HG03565 (cell line): ENCODE measurements around the gene TGFBR3.
"Not testable (repeated sequence)": the region's sequence is repeated elsewhere in the genome, so short reads cannot be mapped to it uniquely, and the experiment has no call there.

Source experiments
- ATAC-seq: cut with Tn5 transposase; IDR thresholded peaks from one replicate; pipeline ENCODE4 v1.9.1; 2021; ENCODE audit warnings: mild to moderate bottlenecking, moderate library complexity; ENCODE audit not compliant: unreplicated experiment

The TGFBR3 gene

GRCh38 chr1:91851130-91852010, 34.6 kb downstream of the TGFBR3 start:
- ATAC-seq = no peak

- no peak for ATAC-seq
These were observed 35.2 kb downstream of the TGFBR3 start for GRCh38 chr1:91850708-91851107.

DNA sequence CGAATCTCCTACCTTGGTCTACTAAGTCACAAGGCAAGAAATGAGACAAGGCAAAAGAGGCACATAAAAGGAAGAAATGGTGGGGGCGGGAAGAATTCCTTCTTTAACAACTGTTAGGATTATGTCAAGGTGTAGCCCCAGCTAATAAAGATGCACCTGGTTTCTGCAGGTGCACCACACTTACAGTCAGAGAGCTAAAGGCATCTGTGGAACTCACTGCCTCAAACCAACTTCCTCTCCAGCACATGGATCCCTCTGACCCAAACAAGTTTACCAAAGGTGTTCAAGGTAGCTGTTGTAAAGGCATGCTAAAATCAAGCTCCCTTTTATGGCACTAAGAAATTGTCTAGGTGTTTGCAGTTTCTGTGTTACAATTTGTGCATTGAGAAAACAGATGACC, 38.1 kb downstream of the TGFBR3 start:
- no peak for ATAC-seq

- no peak for ATAC-seq
These were observed 39.3 kb downstream of the TGFBR3 start for GRCh38 chr1:91846639-91847013.

GRCh38 chr1:91846007-91846638, 39.8 kb downstream of the TGFBR3 start:
- ATAC-seq = no peak

DNA sequence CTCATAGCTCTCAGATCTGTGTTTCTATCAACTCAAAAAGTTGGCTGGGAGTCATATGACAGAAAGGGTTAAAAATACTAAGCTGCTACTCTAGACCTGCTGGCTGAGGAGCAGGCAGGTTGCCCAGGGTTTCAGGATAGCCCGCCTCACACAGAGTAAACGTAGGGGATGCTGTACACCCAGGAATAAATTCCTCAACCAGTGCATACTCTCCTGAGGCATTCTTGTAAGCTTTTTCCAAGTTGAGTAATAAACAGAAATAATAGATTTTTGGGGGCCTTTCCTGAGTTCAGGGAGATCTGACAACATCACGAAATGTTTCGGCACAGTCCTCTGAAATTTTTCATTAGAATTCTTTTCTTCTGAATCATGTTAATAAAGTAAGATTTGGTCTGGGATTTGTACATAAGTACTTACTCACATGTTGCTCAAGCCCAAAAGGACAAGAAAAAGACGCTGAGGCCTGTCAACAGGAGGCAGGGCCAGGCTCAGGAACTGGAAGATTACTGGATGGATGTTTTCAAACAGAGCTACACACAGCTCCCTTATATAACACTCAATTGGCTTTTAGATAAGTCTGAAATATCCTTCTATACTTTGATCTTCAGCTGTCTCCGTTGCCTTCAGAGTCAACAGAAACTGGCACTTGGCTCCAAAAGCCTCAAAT, 41.0 kb downstream of the TGFBR3 start:
- no peak for ATAC-seq

DNA sequence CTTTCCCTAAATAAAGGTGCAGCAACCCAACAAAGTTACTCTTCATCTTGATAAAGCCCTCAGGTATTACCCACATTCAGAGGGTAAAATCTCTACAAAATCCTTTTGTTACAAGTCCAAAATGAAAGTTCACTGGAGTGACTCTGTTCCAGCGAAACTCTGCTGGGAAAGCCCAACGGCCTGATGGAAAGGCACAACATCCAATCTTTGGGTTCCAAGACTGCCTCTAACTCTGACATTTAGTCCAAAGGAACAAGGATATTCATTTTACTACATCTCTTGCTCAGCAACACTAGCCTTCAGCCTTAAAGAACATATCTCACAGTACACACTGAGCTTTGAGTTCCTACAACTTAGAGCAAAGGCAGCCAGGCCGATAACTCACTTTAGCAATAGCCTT, 42.1 kb downstream of the TGFBR3 start:
- no peak for ATAC-seq

- no peak for ATAC-seq
These were observed 43.4 kb downstream of the TGFBR3 start for GRCh38 chr1:91842563-91842962.

- no peak for ATAC-seq
These were observed 43.9 kb downstream of the TGFBR3 start for GRCh38 chr1:91842056-91842455.

GRCh38 chr1:91840276-91840675, 45.7 kb downstream of the TGFBR3 start:
- not testable (repeated sequence) for ATAC-seq

DNA sequence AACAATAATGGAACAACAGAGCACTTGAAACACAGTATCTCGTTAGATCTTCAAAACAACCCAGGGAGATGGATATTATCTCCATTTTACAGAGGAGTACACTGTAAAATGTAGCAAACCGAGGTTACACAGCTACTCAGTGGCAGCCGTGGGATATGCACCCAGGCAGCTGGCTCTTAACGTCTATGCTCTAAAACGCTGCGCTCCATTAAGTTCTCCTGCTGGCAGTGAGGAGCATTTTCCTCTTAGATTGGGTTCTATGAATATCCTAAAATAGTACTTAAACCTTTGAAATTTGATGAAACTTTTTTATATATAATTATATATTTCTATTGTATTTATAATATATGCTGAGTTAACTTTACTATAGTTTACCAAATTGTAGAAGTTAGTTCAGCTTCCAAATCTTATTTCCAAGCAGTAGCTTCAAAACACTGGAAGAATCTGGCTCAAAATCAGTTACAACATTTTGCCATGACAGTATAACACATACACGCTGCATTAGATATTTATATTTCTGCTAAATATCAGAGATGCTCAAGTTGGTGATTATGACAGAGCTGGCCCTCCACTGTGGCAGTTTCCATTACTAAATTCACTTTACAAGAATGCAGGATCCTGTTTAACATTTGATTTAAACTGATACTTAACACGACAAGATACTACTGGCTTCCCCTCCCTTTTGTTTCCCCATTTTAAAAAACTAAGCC, 49.5 kb downstream of the TGFBR3 start:
- no peak for ATAC-seq

DNA sequence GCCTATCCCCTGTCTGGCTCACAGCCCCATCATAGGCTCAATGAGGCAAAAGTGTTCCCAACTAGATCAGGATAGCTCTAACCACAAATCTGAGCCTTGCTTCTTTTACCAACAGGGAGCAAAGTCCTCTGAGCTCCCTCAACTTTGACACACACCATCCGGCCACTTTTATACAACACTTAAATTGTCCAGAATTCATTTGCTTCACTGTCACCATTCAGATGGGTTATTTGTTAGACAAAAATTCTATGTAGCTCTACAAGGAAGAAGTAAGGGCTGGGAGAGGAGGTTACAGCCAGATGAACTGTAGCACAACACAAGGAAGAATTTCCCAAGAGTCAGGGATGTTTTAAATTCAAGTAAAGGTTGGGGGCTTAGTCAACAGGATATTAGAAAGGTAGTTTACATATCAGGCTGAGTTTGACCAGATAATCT, 50.8 kb downstream of the TGFBR3 start:
- no peak for ATAC-seq

- not testable (repeated sequence) for ATAC-seq
These were observed 51.4 kb downstream of the TGFBR3 start for GRCh38 chr1:91834549-91834948.

DNA sequence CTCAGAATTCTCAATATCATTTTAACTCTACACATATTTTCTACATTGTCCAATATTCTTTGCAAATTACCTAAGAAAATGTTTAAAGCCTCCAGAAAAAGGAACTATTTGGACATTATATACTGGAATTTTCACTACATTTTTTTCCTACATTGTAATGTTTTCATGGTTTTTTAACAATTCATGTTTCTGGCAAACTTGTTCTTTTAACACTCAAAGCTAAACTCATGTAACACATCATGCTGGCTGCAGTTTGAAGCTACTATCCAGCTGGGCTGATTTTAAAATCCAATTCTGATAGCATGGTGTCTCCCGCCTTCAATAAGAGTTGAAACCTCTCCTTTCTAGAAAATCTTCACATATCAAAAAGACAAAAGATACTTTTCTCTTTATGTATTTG, 52.0 kb downstream of the TGFBR3 start:
- ATAC-seq = no peak

DNA sequence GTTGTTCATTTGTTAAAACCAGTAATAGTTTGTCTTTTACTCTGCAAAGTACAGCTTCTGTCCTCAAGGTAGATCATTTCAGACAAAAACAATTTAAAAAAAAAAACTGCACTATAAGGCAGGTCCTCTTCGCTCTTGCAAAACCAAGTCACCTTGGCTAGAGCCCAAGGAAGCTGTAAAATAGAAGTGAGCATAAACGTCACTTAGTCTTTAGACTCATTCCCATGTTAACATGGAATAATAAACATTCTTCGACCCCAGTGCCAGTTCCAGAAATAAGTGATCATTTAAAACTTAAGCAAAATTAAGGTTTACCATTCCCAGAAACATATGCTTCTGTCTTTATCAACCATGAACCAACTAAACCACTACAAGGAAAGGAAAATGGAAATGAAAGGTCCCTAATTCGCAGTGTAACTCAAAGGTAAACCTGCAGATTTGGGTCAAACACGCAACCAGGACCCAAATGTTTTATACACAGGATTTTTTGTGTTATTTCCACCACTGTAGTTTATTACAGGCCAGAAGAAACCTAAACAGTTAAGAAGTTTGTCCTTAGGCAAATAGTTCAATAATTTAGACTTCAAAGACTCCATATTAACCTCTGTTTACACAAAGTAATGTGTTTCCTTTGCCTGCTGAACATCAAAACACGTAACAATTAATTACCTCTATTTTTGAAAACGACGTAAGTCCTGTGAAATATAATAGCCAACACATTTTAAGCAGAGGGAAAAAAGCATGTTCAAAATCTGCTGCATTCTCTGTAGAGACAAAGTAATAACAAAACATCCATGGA, 54.6 kb downstream of the TGFBR3 start:
- no peak for ATAC-seq

GRCh38 chr1:91830242-91831131, 55.5 kb downstream of the TGFBR3 start:
- no peak for ATAC-seq

DNA sequence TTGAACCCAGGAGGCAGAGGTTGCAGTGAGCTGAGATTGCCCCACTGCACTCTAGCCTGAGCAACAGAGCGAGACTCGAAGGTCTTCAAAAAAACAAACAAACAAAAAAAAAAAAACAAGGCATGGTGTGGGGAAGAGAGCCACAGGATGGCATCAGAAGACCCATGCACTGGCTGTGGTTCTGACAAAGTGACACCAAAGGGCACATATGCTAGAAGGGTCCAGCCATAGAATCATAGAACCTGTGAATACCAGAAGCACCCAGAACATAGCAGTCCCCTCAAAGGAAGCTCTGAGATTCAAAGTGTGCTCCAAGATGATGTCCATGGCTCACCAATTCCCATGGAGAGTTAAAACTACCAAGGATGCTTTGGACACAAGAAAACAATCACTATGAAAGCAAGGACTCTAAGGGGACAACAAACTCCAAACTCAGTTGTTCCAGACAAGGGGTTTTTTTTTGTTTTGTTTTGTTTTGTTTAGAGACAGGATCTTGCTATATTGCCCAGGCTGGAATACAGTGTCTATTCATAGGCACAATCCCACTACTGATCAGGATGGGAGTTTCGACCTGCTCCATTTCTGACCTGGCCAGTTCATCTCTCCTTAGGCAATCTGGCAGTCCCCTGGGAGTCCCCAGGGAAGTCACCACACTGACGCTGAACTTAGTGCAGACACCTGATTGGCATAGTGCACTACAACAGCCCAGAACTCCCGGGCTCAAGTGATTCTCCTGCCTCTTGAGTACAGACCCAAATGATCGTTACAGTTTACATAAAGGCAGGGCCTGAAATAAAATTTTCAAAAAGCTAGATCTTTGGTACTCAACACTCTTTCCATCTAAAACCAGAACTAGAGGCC, 56.4 kb downstream of the TGFBR3 start:
- ATAC-seq = no peak

- ATAC-seq = no peak
These were observed 57.2 kb downstream of the TGFBR3 start for GRCh38 chr1:91828583-91829281.
